ENCODE results near the gene JAKMIP1.
A peak's percentile ranks its signal among the peaks of the same experiment; 100 is the strongest.
"Not testable (repeated sequence)": the region's sequence is repeated elsewhere in the genome, so short reads cannot be mapped to it uniquely, and the experiment has no call there.

The JAKMIP1 gene

GRCh38 chr4:6222761-6223292 lies 22.5 kb upstream of the JAKMIP1 start:
- TF ChIP-seq, protein P1, sequence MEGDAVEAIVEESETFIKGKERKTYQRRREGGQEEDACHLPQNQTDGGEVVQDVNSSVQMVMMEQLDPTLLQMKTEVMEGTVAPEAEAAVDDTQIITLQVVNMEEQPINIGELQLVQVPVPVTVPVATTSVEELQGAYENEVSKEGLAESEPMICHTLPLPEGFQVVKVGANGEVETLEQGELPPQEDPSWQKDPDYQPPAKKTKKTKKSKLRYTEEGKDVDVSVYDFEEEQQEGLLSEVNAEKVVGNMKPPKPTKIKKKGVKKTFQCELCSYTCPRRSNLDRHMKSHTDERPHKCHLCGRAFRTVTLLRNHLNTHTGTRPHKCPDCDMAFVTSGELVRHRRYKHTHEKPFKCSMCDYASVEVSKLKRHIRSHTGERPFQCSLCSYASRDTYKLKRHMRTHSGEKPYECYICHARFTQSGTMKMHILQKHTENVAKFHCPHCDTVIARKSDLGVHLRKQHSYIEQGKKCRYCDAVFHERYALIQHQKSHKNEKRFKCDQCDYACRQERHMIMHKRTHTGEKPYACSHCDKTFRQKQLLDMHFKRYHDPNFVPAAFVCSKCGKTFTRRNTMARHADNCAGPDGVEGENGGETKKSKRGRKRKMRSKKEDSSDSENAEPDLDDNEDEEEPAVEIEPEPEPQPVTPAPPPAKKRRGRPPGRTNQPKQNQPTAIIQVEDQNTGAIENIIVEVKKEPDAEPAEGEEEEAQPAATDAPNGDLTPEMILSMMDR (IDR thresholded peaks at IDR 0.05; ENCODE audit: low read depth, low read length, missing control alignments) = no peak
- no peak for DNase-seq (ENCODE audit: low read depth)
- H3K4me3 ChIP-seq (ENCODE audit: low read depth, low read length) = no peak overlapping the region

GRCh38 chr4:6221851-6222760 lies 21.8 kb upstream of the JAKMIP1 start:
- TF ChIP-seq, protein P1 (IDR thresholded peaks at IDR 0.05; ENCODE audit: low read depth, low read length, missing control alignments) = no peak
- DNase-seq (ENCODE audit: low read depth) = no peak
- no peak overlapping the region for H3K4me3 ChIP-seq (ENCODE audit: low read depth, low read length)

- TF ChIP-seq, protein P1 (IDR thresholded peaks at IDR 0.05; ENCODE audit: low read depth, low read length, missing control alignments) = no peak
These were observed 21.0 kb upstream of the JAKMIP1 start for GRCh38 chr4:6221301-6221850.

DNA sequence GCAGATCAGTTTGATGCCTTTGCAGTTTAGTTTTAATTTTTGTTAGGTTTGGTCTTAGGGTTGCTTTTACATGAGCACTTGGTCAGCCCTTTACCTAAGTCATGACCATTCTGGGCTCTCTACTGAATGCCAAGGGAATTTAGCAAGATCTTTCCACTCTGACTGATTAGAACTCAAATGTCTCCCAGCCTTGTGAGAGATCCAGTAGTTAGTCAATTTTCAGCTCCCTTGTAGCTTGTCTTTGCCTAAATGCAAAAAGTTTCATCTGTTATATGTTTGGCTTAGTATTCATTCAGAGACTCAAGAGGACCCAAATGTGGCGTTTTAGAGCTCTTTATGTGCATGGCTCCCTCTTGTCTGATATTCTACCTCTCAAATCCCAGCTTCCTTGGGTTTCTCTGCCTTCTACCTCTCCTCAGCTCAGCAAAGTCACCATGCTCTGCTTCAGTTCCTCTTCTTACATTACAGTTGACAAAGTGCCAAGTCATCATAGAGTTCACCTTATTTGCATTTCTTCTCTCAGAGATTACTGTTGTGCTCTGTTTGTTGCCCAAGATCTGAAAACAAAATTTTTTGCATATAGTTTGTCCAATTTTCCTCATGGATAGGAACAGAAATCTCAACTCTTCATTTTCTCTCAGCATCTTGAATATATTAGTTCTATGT lies 17.5 kb upstream of the JAKMIP1 start:
- no peak overlapping the region for H3K4me3 ChIP-seq (ENCODE audit: low read depth, low read length)
- TF ChIP-seq, protein P1 (IDR thresholded peaks at IDR 0.05; ENCODE audit: low read depth, low read length, missing control alignments) = no peak
- DNase-seq (ENCODE audit: low read depth) = peak; percentile 57

More at GRCh38 chr4:6221301-6221850, 21.0 kb upstream of the JAKMIP1 start:
- DNase-seq (ENCODE audit: low read depth) = no peak
- H3K4me3 ChIP-seq (ENCODE audit: low read depth, low read length) = no peak overlapping the region

DNA sequence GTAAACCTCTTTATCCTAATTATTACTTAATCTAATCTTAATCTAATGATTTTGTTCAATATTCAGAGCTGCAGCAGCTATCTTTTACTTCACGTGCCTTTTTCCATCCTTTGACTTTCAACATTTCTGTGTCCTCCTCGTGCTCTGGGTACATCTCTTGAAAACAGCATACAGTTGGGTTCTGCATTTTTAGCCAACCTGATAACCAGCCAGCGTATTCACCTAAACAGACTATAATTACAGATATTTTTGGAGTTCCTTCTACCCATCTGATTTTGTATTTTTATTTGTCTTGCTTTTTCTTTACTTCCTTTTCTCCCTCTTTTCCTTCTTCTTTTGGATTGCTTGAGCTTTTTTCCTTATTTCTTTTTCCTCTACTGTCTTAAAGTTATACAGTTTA lies 16.2 kb upstream of the JAKMIP1 start:
- H3K4me3 ChIP-seq (ENCODE audit: low read depth, low read length) = no peak overlapping the region
- TF ChIP-seq, protein P1 (IDR thresholded peaks at IDR 0.05; ENCODE audit: low read depth, low read length, missing control alignments) = no peak
- DNase-seq (ENCODE audit: low read depth) = no peak

DNA sequence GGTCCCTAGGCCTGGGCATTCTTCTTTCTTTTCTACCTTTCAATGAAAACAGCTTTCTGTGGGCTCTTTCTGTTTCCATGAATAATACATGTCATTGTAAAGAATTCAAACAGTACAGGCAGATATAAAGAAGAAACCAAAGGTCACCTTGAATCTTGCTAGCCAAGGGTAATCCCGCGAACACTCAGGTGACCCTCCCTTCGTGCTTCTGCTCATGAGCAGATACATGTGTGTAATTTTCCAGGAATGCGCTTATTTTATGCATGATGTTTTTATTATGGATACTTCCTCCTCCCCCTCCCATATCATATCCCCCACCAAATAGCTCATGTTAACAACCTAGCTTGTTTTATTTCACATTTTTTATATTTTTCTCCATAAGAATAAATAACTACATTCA lies 9.6 kb upstream of the JAKMIP1 start:
- no peak overlapping the region for H3K4me3 ChIP-seq (ENCODE audit: low read depth, low read length)
- TF ChIP-seq, protein P1 (IDR thresholded peaks at IDR 0.05; ENCODE audit: low read depth, low read length, missing control alignments) = no peak
- DNase-seq (ENCODE audit: low read depth) = no peak

- H3K4me3 ChIP-seq (ENCODE audit: low read depth, low read length); DNase-seq (ENCODE audit: low read depth): not testable (repeated sequence)
These were observed 8.9 kb upstream of the JAKMIP1 start for GRCh38 chr4:6209291-6209690.
